ENCODE results near the gene HACD3. TPM values are rescaled to one million over a fixed set of nuclear protein-coding genes. Genes with fewer than 3 reads are reported as not detected.

The HACD3 gene
- total and polyA plus RNA-seq, 9 of the 15 experiments (the other 6 are each of a cell fraction or from before 2014, with no cell fraction given): 48.1 to 117 (median 72.8) TPM

DNA sequence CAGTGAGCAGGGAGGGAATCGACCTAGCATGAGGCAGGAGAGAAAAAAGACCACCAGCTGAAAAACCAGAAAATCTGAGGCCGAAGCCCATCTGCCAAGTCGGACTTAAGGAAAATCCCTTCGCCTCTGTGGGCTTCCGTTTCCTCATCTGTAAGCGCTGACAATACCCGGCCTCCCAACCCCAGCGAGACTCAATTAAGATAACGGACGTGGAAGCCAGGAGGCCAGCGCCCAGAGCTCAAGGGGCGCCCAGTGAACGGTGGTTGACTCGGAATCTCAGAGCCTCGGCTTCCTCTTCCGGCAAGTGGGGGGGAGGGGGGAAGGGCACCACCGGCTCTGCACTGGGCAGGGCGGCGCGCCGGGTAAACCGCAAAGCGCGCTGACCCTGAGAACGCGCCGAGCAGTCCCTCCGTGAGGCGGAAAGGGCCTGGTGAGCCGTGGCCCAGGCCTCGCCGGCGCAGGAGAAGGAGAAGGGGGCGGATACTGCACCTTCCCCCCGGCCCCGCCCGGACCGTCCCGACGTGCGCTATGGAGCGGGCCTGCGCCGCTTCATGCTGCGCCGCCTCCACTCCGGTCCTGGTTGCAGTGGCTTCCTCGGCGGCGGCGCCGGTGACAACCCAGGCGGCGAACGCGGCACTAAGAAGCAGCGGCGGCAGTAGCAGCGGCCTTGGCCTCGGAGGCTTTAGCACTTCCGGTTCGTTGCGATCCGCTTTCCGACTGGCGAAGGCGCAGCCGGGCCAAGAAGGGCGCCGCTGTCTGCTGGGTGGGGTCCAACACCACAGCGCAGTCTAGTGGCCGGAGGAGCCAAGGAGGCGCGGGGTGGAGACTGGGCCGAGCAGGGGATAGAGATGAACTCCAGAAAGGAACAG is 13.0 kb upstream of the HACD3 start, which contains the start of gene DPP8:
Gene DPP8 (minus strand): TSS at position 693 of the 869 bp plus-strand sequence. CDS start 5,136 bp downstream, outside the sequence.
- Histone ChIP-seq H4K20me1 (replicated peaks; ENCODE audit: control insufficient read depth, insufficient read depth, low read length) (0 out of 2 replicates have a peak, but pooled peaks cover 6% of the 10 kb centered on the region), H3K4me3 (peak within 1 kb of the TSS; percentile 95), H3K79me2 (ENCODE audit: control insufficient read depth, insufficient read depth, low read length) (peaks cover 45% of the 10 kb centered on the region), H3K9me1 (ENCODE audit: control insufficient read depth, insufficient read depth, low read length) (no peaks in the 10 kb centered on the region), H3K27me3 (ENCODE audit: control insufficient read depth in 2 of 2, insufficient read depth in 2 of 2, low read length in 2 of 2) (no peaks in the 10 kb centered on the region), H3K36me3 (ENCODE audit: control insufficient read depth, insufficient read depth, low read length) (peaks cover 23% of the 10 kb centered on the region), H3K27ac (ENCODE audit: extremely low read depth, low read depth, low read length) (peak within 1 kb of the TSS; percentile 95), H3K9me3 (replicated peaks; ENCODE audit: control insufficient read depth, insufficient read depth, low read depth, low read length) (no peaks in the 10 kb centered on the region), H3K4me2 (ENCODE audit: insufficient read depth, low read length) (peak within 1 kb of the TSS; percentile 93), H3K4me1 (replicated peaks in 1 of 2; ENCODE audit: control insufficient read depth in 2 of 2, insufficient read depth in 2 of 2, low read length in 2 of 2) (peaks cover 6 to 24% of the 10 kb centered on the region in 2 experiments), H3K9ac (ENCODE audit: insufficient read depth in 1 of 2, low read depth in 2 of 2, low read length in 2 of 2) (peak within 1 kb of the TSS; percentile 92 to 93), H2AFZ (ENCODE audit: low read depth, low read length) (peak within 1 kb of the TSS; percentile 94)
- DNase-seq (ENCODE audit: extremely low read depth in 1 of 4, low spot score in 3 of 4): peak; percentile 86 to 97 (median 90)
- under 1% methylated on average over 49 of the region's 75 CpGs for WGBS (ENCODE audit: insufficient coverage, low coverage, missing lambda C conversion rate)
- ATAC-seq: peak; percentile 93
- intact Hi-C loops (cut with micrococcal nuclease) (no loop called here), in situ Hi-C loops (cut with MboI) (no loop called here)
- peak; percentile 90 for FAIRE-seq
- POLR2A ChIA-PET: interaction anchor here (0.6 to 1.2 kb wide), 8 partner anchors 16 to 213 kb away, joined by 3 to 5 read pairs (median 3); partner anchors contain the start of gene RNU5B-1
- CTCF ChIA-PET (ENCODE audit: low intra/inter-chr PET ratio): no interaction called here
- no TSS peak for BruUV-seq (replicated peaks)
- TF ChIP-seq SRSF3 (IDR thresholded peaks at IDR 0.05; ENCODE audit: insufficient read depth, low read length) (no peak), SMAD1 (IDR thresholded peaks at IDR 0.05; ENCODE audit: low read depth, low read length, partially characterized antibody) (peak; percentile 27), ZSCAN32 (CRISPR knock-in tag; IDR thresholded peaks at IDR 0.05) (no peak), ATF7 (IDR thresholded peaks at IDR 0.05) (peak; percentile 72), RNF2 (IDR thresholded peaks at IDR 0.05) (peak; percentile 63), ZNF57 (CRISPR knock-in tag; IDR thresholded peaks at IDR 0.05) (0 out of 2 replicates have a peak, but pooled peaks have one; percentile 54), SMARCA5 (IDR thresholded peaks at IDR 0.05) (no peak), SETDB1 (IDR thresholded peaks at IDR 0.05; ENCODE audit: low read length) (no peak), BRD4 (IDR thresholded peaks at IDR 0.05) (no peak), FOXJ2 (tag; IDR thresholded peaks at IDR 0.05) (no peak), PHF20 (IDR thresholded peaks at IDR 0.05; ENCODE audit: partially characterized antibody) (peak; percentile 94), TRIM28 (IDR thresholded peaks at IDR 0.05) (0 out of 2 replicates have a peak, but pooled peaks have one; percentile 47)
- TF ChIP-seq, protein P1, sequence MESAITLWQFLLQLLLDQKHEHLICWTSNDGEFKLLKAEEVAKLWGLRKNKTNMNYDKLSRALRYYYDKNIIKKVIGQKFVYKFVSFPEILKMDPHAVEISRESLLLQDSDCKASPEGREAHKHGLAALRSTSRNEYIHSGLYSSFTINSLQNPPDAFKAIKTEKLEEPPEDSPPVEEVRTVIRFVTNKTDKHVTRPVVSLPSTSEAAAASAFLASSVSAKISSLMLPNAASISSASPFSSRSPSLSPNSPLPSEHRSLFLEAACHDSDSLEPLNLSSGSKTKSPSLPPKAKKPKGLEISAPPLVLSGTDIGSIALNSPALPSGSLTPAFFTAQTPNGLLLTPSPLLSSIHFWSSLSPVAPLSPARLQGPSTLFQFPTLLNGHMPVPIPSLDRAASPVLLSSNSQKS (CRISPR knock-in tag; IDR thresholded peaks at IDR 0.05): no peak
- TF ChIP-seq, protein P2, sequence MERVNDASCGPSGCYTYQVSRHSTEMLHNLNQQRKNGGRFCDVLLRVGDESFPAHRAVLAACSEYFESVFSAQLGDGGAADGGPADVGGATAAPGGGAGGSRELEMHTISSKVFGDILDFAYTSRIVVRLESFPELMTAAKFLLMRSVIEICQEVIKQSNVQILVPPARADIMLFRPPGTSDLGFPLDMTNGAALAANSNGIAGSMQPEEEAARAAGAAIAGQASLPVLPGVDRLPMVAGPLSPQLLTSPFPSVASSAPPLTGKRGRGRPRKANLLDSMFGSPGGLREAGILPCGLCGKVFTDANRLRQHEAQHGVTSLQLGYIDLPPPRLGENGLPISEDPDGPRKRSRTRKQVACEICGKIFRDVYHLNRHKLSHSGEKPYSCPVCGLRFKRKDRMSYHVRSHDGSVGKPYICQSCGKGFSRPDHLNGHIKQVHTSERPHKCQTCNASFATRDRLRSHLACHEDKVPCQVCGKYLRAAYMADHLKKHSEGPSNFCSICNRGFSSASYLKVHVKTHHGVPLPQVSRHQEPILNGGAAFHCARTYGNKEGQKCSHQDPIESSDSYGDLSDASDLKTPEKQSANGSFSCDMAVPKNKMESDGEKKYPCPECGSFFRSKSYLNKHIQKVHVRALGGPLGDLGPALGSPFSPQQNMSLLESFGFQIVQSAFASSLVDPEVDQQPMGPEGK (CRISPR knock-in tag; IDR thresholded peaks at IDR 0.05; ENCODE audit: borderline replicate concordance): no peak
- TF ChIP-seq, protein P3, sequence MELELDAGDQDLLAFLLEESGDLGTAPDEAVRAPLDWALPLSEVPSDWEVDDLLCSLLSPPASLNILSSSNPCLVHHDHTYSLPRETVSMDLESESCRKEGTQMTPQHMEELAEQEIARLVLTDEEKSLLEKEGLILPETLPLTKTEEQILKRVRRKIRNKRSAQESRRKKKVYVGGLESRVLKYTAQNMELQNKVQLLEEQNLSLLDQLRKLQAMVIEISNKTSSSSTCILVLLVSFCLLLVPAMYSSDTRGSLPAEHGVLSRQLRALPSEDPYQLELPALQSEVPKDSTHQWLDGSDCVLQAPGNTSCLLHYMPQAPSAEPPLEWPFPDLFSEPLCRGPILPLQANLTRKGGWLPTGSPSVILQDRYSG (tag; conservative IDR thresholded peaks at IDR 0.05; ENCODE audit: low read depth): no peak

Measured in K562 (cell line).